H9 (cell line): ENCODE results near the gene FADS3. TPM values are rescaled to one million over a fixed set of nuclear protein-coding genes. Genes with fewer than 3 reads are reported as not detected.

Experiments used
- DNase-seq: peaks from one replicate; pipeline ENCODE4 v3.0.0-alpha.2; 2017
- H2AFZ ChIP-seq: one replicate; pipeline ENCODE4 v1.6.1; 2013; ENCODE audit warnings: mild to moderate bottlenecking, low read length, control low read depth, moderate library complexity
- H2AK5ac ChIP-seq: 2 replicates; pipeline ENCODE4 v1.6.1; 2013; ENCODE audit warnings: low read length, control low read depth, mixed read lengths; ENCODE audit not compliant: insufficient read length
- H2BK120ac ChIP-seq: one replicate; pipeline ENCODE4 v1.6.1; 2013; ENCODE audit warnings: low read depth, mild to moderate bottlenecking, low read length, control low read depth, inconsistent platforms; ENCODE audit not compliant: poor library complexity, severe bottlenecking
- H2BK12ac ChIP-seq: 2 replicates; pipeline ENCODE4 v1.6.1; 2013; ENCODE audit warnings: low read length, control low read depth, mixed read lengths, low read depth; ENCODE audit not compliant: insufficient read length
- H2BK15ac ChIP-seq: 2 replicates; pipeline ENCODE4 v1.6.1; 2013; ENCODE audit warnings: low read depth, low read length, control low read depth
- H2BK20ac ChIP-seq: one replicate; pipeline ENCODE4 v1.6.1; 2013; ENCODE audit warnings: low read depth, mild to moderate bottlenecking, low read length, control low read depth, inconsistent platforms; ENCODE audit not compliant: poor library complexity, severe bottlenecking
- H2BK5ac ChIP-seq: 2 replicates; pipeline ENCODE4 v1.6.1; 2013; ENCODE audit warnings: low read length, control low read depth, mixed read lengths; ENCODE audit not compliant: insufficient read length
- H3K14ac ChIP-seq: 2 replicates; pipeline ENCODE4 v1.6.1; 2013; ENCODE audit warnings: low read length, control low read depth; ENCODE audit not compliant: insufficient read depth
- H3K18ac ChIP-seq: 2 replicates; pipeline ENCODE4 v1.6.1; 2013; ENCODE audit warnings: low read depth, mild to moderate bottlenecking, mixed read lengths, low read length, control low read depth; ENCODE audit not compliant: insufficient read length
- H3K23ac ChIP-seq: 2 replicates; pipeline ENCODE4 v1.6.1; 2013; ENCODE audit warnings: low read length, control low read depth, mixed read lengths, low read depth; ENCODE audit not compliant: insufficient read length
- H3K23me2 ChIP-seq: 2 replicates; pipeline ENCODE4 v1.6.1; 2013; ENCODE audit warnings: low read depth, mild to moderate bottlenecking, mixed read lengths, low read length, control low read depth; ENCODE audit not compliant: insufficient read length, poor library complexity, severe bottlenecking
- H3K27ac ChIP-seq: 2 replicates; pipeline ENCODE4 v1.5.1; 2013; ENCODE audit warnings: low read length, control low read depth, mixed read lengths, low read depth; ENCODE audit not compliant: insufficient read length
- H3K27me3 ChIP-seq: 2 replicates; pipeline ENCODE4 v1.6.1; 2013; ENCODE audit warnings: low read length, control low read depth, inconsistent platforms; ENCODE audit not compliant: insufficient read depth
- H3K4ac ChIP-seq: 2 replicates; pipeline ENCODE4 v1.6.1; 2013; ENCODE audit warnings: low read depth, mild to moderate bottlenecking, control low read depth, inconsistent platforms, low read length, moderate library complexity
- H3K4me1 ChIP-seq: 2 replicates; pipeline ENCODE4 v1.6.1; 2013; ENCODE audit warnings: low read length, control low read depth, inconsistent platforms; ENCODE audit not compliant: insufficient read depth
- H3K4me2 ChIP-seq: 2 replicates; pipeline ENCODE4 v1.6.1; 2013; ENCODE audit warnings: low read length, control low read depth, mixed read lengths; ENCODE audit not compliant: insufficient read length, insufficient read depth
- H3K56ac ChIP-seq: 2 replicates; pipeline ENCODE4 v1.6.1; 2013; ENCODE audit warnings: low read depth, mild to moderate bottlenecking, mixed read lengths, low read length, control low read depth; ENCODE audit not compliant: insufficient read length
- H3K79me1 ChIP-seq: 2 replicates; pipeline ENCODE4 v1.6.1; 2013; ENCODE audit warnings: low read depth, mild to moderate bottlenecking, moderate library complexity, low read length, control low read depth, inconsistent platforms; ENCODE audit not compliant: insufficient read depth, poor library complexity, severe bottlenecking
- H3K79me2 ChIP-seq: 2 replicates; pipeline ENCODE4 v1.6.1; 2013; ENCODE audit warnings: low read length, control low read depth, inconsistent platforms; ENCODE audit not compliant: insufficient read depth
- H3K9ac ChIP-seq: 2 replicates; pipeline ENCODE4 v1.6.1; 2013; ENCODE audit warnings: low read length, control low read depth, mixed read lengths; ENCODE audit not compliant: insufficient read length; ENCODE audit errors: extremely low read depth
- H3K9me3 ChIP-seq: one replicate; pipeline ENCODE4 v1.6.1; 2013; ENCODE audit warnings: low read depth, low read length, inconsistent platforms; ENCODE audit not compliant: control insufficient read depth
- H3T11ph ChIP-seq: one replicate; pipeline ENCODE4 v1.6.1; 2013; ENCODE audit warnings: mild to moderate bottlenecking, low read length, control low read depth, inconsistent platforms
- H4K20me1 ChIP-seq: one replicate; pipeline ENCODE4 v1.6.1; 2013; ENCODE audit not compliant: control insufficient read depth, insufficient read length, insufficient read depth
- H4K5ac ChIP-seq: 2 replicates; pipeline ENCODE4 v1.6.1; 2013; ENCODE audit warnings: low read depth, mild to moderate bottlenecking, mixed read lengths, low read length, control low read depth; ENCODE audit not compliant: insufficient read length
- H4K8ac ChIP-seq: replicated peaks from 2 replicates; pipeline ENCODE4 v1.6.1; 2013; ENCODE audit warnings: low read length, control low read depth, mixed read lengths, low read depth; ENCODE audit not compliant: insufficient read length
- H4K91ac ChIP-seq: 2 replicates; pipeline ENCODE4 v1.6.1; 2013; ENCODE audit warnings: low read depth, mild to moderate bottlenecking, moderate library complexity, mixed read lengths, low read length, control low read depth; ENCODE audit not compliant: insufficient read length
- H3K27ac Mint-ChIP-seq, 3 experiments: 2 replicates in 2 of 3; 3 replicates in 1 of 3; pipeline ENCODE4 v1.8.0; 2020 to 2021; ENCODE audit warnings: mixed read lengths in 3 of 3, mild to moderate bottlenecking in 1 of 3, moderate library complexity in 1 of 3
- H3K27me3 Mint-ChIP-seq: 2 replicates; pipeline ENCODE4 v1.8.0; 2021; ENCODE audit warnings: low read depth, mild to moderate bottlenecking, moderate library complexity, mixed read lengths
- H3K36me3 Mint-ChIP-seq, 3 experiments: 2 replicates in 2 of 3; 3 replicates in 1 of 3; pipeline ENCODE4 v1.8.0; 2020 to 2021; ENCODE audit warnings: low read depth in 3 of 3, mixed read lengths in 3 of 3; ENCODE audit not compliant: insufficient read depth in 1 of 3
- H3K4me1 Mint-ChIP-seq, 2 experiments: 2 replicates each; pipeline ENCODE4 v1.8.0; 2020; ENCODE audit warnings: mixed read lengths in 2 of 2
- H3K4me3 Mint-ChIP-seq, 2 experiments: 2 replicates in 1 of 2; 3 replicates in 1 of 2; pipeline ENCODE4 v1.8.0; 2020 to 2021; ENCODE audit warnings: mild to moderate bottlenecking in 2 of 2, mixed read lengths in 2 of 2, moderate library complexity in 1 of 2
- H3K9me3 Mint-ChIP-seq, 2 experiments: 2 replicates in 1 of 2; 3 replicates in 1 of 2; pipeline ENCODE4 v1.8.0; 2020; ENCODE audit warnings: mild to moderate bottlenecking in 2 of 2, mixed read lengths in 2 of 2, moderate library complexity in 1 of 2
- WGBS: extraction: QIAGEN DNeasy Blood & Tissue Kit; methylation state at CpG from one replicate; pipeline ENCODE4 v1.1.7; 2013; ENCODE audit warnings: missing lambda C conversion rate, low lambda C conversion rate, mixed read lengths; ENCODE audit not compliant: insufficient read length; ENCODE audit errors: extremely low coverage; 5-methylcytosine and 5-hydroxymethylcytosine counted together
- total RNA-seq: library from RNA; stranded (reverse); gene quantifications from 2 replicates; pipeline ENCODE4 v1.2.1, GENCODE V29; 2021
- TF ChIP-seq, protein P1 (sequence below): fragments of 200-600 bp; sonication (generic); conservative IDR thresholded peaks from 3 replicates; pipeline ENCODE4 v1.8.0; 2021; ENCODE audit warnings: antibody characterized with exemption, mild to moderate bottlenecking

FADS3 gene
- total RNA-seq, 1 experiment from 2014 or later = 34.9 TPM

DNA sequence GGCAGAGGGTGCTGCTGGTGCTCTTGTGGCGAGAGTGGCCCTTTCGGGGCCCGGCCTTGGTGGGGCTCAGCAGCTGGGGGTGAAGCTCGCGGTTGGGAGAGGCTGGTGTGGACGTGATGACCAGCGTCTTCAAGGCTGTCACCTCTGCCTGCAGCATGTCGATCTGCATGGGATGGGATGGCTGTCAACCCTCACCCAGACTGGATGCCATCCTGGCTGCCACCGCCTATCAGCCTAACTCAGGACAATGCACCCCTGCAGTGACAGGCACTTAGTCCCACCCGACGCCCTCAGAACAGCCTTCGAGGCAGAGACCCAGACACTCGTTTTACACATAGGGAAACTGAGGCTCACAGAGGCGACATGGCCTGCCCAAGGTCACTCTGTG is 15.2 kb upstream of the FADS3 start:
- no peak for DNase-seq
- Histone ChIP-seq H2BK120ac (no peak overlapping the region), H3K27me3 (no peaks in the 10 kb centered on the region), H3K23me2 (no peaks in the 10 kb centered on the region), H4K20me1 (no peaks in the 10 kb centered on the region), H4K5ac (no peak overlapping the region), H3K9ac (no peak overlapping the region), H3K4me2 (no peak overlapping the region), H3K4me1 (no peaks in the 10 kb centered on the region; the same call in 1 of the 2 replicates), H3K79me1 (no peaks in the 10 kb centered on the region), H3K4ac (no peak overlapping the region), H2BK12ac (no peak overlapping the region), H3K56ac (no peak overlapping the region), H4K91ac (no peak overlapping the region), H3K23ac (no peak overlapping the region), H2AFZ (no peak overlapping the region), H3K14ac (no peak overlapping the region), H3K9me3 (no peaks in the 10 kb centered on the region), H2AK5ac (no peak overlapping the region), H4K8ac (no peak overlapping the region), H3K79me2 (no peaks in the 10 kb centered on the region), H3T11ph (no peak overlapping the region), H2BK15ac (no peak overlapping the region), H2BK5ac (no peak overlapping the region), H2BK20ac (no peak overlapping the region), H3K27ac (no peak overlapping the region), H3K18ac (no peak overlapping the region)
- Mint-ChIP-seq H3K4me3 (no peak overlapping the region), H3K27ac (0 out of 7 replicates have a peak overlapping the region, but pooled peaks of 1 of the 3 experiments have one; percentile 28), H3K4me1 (peaks cover 9 to 39% of the 10 kb centered on the region in 2 experiments), H3K9me3 (no peaks in the 10 kb centered on the region), H3K27me3 (peaks cover 7% of the 10 kb centered on the region), H3K36me3 (no peaks in the 10 kb centered on the region)
- WGBS = no CpG with 5 or more reads among the region's 14 CpGs
- TF ChIP-seq, protein P1, sequence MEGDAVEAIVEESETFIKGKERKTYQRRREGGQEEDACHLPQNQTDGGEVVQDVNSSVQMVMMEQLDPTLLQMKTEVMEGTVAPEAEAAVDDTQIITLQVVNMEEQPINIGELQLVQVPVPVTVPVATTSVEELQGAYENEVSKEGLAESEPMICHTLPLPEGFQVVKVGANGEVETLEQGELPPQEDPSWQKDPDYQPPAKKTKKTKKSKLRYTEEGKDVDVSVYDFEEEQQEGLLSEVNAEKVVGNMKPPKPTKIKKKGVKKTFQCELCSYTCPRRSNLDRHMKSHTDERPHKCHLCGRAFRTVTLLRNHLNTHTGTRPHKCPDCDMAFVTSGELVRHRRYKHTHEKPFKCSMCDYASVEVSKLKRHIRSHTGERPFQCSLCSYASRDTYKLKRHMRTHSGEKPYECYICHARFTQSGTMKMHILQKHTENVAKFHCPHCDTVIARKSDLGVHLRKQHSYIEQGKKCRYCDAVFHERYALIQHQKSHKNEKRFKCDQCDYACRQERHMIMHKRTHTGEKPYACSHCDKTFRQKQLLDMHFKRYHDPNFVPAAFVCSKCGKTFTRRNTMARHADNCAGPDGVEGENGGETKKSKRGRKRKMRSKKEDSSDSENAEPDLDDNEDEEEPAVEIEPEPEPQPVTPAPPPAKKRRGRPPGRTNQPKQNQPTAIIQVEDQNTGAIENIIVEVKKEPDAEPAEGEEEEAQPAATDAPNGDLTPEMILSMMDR = no peak
